Osteoblast (primary cell): Measurements from ENCODE around the gene CYP19A1. TPM values are rescaled to one million over a fixed set of nuclear protein-coding genes. Genes with fewer than 3 reads are reported as not detected.

Experiments
- DNase-seq: peaks from one replicate; pipeline ENCODE4 v3.0.0; 2011; ENCODE audit warnings: low spot score, mixed read lengths; ENCODE audit not compliant: insufficient read length; ENCODE audit errors: missing footprints
- H2AFZ ChIP-seq: 2 replicates; pipeline ENCODE4 v1.6.0; 2011; ENCODE audit warnings: mild to moderate bottlenecking, low read length
- H3K27ac ChIP-seq: 2 replicates; pipeline ENCODE4 v1.5.1; 2011; ENCODE audit warnings: mild to moderate bottlenecking, low read depth, low read length, moderate library complexity
- H3K27me3 ChIP-seq: 2 replicates; pipeline ENCODE4 v1.6.0; 2012; ENCODE audit warnings: mild to moderate bottlenecking, control low read depth, inconsistent platforms, low read length, moderate library complexity; ENCODE audit not compliant: insufficient read depth
- H3K36me3 ChIP-seq: 2 replicates; pipeline ENCODE4 v1.5.1; 2011; ENCODE audit warnings: mild to moderate bottlenecking, low read length, control low read depth, moderate library complexity; ENCODE audit not compliant: insufficient read depth
- H3K4me1 ChIP-seq: 2 replicates; pipeline ENCODE4 v1.5.1; 2011; ENCODE audit warnings: mild to moderate bottlenecking, low read length, control low read depth, moderate library complexity; ENCODE audit not compliant: insufficient read depth
- H3K4me2 ChIP-seq: 2 replicates; pipeline ENCODE4 v1.6.0; 2011; ENCODE audit warnings: mild to moderate bottlenecking, low read length; ENCODE audit not compliant: insufficient read depth
- H3K4me3 ChIP-seq: fragments of 200-600 bp; sonication (generic); 3 replicates; pipeline ENCODE4 v1.5.1; 2012; ENCODE audit warnings: mild to moderate bottlenecking, low read length, inconsistent platforms; ENCODE audit not compliant: insufficient read depth
- H3K79me2 ChIP-seq: 2 replicates; pipeline ENCODE4 v1.6.0; 2012; ENCODE audit warnings: mild to moderate bottlenecking, low read length, control low read depth, inconsistent platforms; ENCODE audit not compliant: insufficient read depth
- H3K9me3 ChIP-seq: 2 replicates; pipeline ENCODE4 v1.5.1; 2011; ENCODE audit warnings: low read depth, low read length, control low read depth
- H4K20me1 ChIP-seq: 2 replicates; pipeline ENCODE4 v1.6.0; 2012; ENCODE audit warnings: mild to moderate bottlenecking, low read length, control low read depth; ENCODE audit not compliant: insufficient read depth
- CTCF ChIP-seq: IDR thresholded peaks from 2 replicates; pipeline ENCODE4 v1.5.1; 2011; ENCODE audit warnings: mild to moderate bottlenecking, low read depth, low read length, moderate library complexity; ENCODE audit errors: extremely low read depth
- total RNA-seq: library from RNA; depleted of rRNA; stranded (reverse); fragments of >200 nt; gene quantifications from 2 replicates; pipeline ENCODE4 v1.2.3, GENCODE V29; 2012

The CYP19A1 gene
- total RNA-seq, 1 donor, result 2.2 TPM

- no peaks in the 10 kb centered on the region for H4K20me1 ChIP-seq
- H3K4me2 ChIP-seq, result no peak overlapping the region
- no peaks in the 10 kb centered on the region for H3K9me3 ChIP-seq
- no peaks in the 10 kb centered on the region for H3K4me1 ChIP-seq
- no peaks in the 10 kb centered on the region for H3K36me3 ChIP-seq
- no peak for TF ChIP-seq CTCF
- DNase-seq, result no peak
- H2AFZ ChIP-seq, result no peak overlapping the region
- peaks cover 2% of the 10 kb centered on the region for H3K27me3 ChIP-seq
- no peak overlapping the region for H3K4me3 ChIP-seq
- H3K79me2 ChIP-seq, result no peaks in the 10 kb centered on the region
- no peak overlapping the region for H3K27ac ChIP-seq
Observed at GRCh38 chr15:51186891-51187290, 151.5 kb downstream of the CYP19A1 start.

- no peak overlapping the region for H3K27ac ChIP-seq
Observed at GRCh38 chr15:51186181-51186705, 152.2 kb downstream of the CYP19A1 start.

GRCh38 chr15:51185213-51186159 is 152.9 kb downstream of the CYP19A1 start:
- H3K4me1 ChIP-seq, result no peaks in the 10 kb centered on the region
- no peak overlapping the region for H3K27ac ChIP-seq
- TF ChIP-seq CTCF, result no peak
- H3K79me2 ChIP-seq, result no peaks in the 10 kb centered on the region
- no peak overlapping the region for H3K4me2 ChIP-seq
- peaks cover 2% of the 10 kb centered on the region for H3K27me3 ChIP-seq
- H3K4me3 ChIP-seq, result no peak overlapping the region
- H3K9me3 ChIP-seq, result no peaks in the 10 kb centered on the region
- no peaks in the 10 kb centered on the region for H4K20me1 ChIP-seq
- H3K36me3 ChIP-seq, result no peaks in the 10 kb centered on the region
- no peak overlapping the region for H2AFZ ChIP-seq
- DNase-seq, result no peak

More at GRCh38 chr15:51186181-51186705, 152.2 kb downstream of the CYP19A1 start:
- no peak overlapping the region for H2AFZ ChIP-seq
- peaks cover 2% of the 10 kb centered on the region for H3K27me3 ChIP-seq
- no peak for TF ChIP-seq CTCF
- no peak overlapping the region for H3K4me2 ChIP-seq
- H3K36me3 ChIP-seq, result no peaks in the 10 kb centered on the region
- DNase-seq, result no peak
- no peaks in the 10 kb centered on the region for H3K4me1 ChIP-seq
- H3K9me3 ChIP-seq, result no peaks in the 10 kb centered on the region
- H3K4me3 ChIP-seq, result no peak overlapping the region
- H3K79me2 ChIP-seq, result no peaks in the 10 kb centered on the region
- no peaks in the 10 kb centered on the region for H4K20me1 ChIP-seq

GRCh38 chr15:51184627-51185026 is 153.8 kb downstream of the CYP19A1 start:
- no peaks in the 10 kb centered on the region for H3K36me3 ChIP-seq

More at GRCh38 chr15:51184627-51185026, 153.8 kb downstream of the CYP19A1 start:
- peaks cover 2% of the 10 kb centered on the region for H3K27me3 ChIP-seq
- no peak overlapping the region for H3K4me3 ChIP-seq
- H3K9me3 ChIP-seq, result no peaks in the 10 kb centered on the region
- no peaks in the 10 kb centered on the region for H3K79me2 ChIP-seq
- no peak for DNase-seq
- no peak overlapping the region for H3K4me2 ChIP-seq
- no peaks in the 10 kb centered on the region for H4K20me1 ChIP-seq
- no peaks in the 10 kb centered on the region for H3K4me1 ChIP-seq
- no peak overlapping the region for H2AFZ ChIP-seq
- TF ChIP-seq CTCF, result no peak
- no peak overlapping the region for H3K27ac ChIP-seq
